NCI-H2196 (cell line): ENCODE data around the gene GTF2A1.

Source experiments
- DNase-seq: peaks from one replicate; lab custom pipeline; 2025; ENCODE audit not compliant: unreplicated experiment; lab: John Stamatoyannopoulos, UW

The GTF2A1 gene

DNA sequence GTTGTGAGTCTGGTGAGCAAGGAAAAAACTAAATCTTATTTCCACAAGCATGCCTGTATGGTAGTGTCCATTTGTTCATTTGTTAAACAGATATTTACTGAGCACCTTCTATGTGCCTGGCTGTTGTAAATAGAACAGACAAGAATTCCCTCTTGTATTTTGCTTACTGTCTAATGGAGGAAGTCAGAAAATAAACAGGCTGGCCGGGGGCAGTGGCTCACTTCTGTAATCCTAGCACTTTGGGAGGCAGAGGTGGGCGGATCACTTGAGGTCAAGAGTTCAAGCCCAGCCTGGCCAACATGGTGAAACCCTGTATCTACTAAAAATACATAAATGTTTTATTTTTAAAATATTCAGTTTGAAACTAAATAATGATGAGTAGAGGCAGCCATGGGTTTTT is 79.3 kb downstream of the GTF2A1 start:
- no peak for DNase-seq

- DNase-seq: no peak
Observed at GRCh38 chr14:81138429-81138828, 82.3 kb downstream of the GTF2A1 start.

GRCh38 chr14:81137316-81137715 is 83.4 kb downstream of the GTF2A1 start:
- no peak for DNase-seq

DNA sequence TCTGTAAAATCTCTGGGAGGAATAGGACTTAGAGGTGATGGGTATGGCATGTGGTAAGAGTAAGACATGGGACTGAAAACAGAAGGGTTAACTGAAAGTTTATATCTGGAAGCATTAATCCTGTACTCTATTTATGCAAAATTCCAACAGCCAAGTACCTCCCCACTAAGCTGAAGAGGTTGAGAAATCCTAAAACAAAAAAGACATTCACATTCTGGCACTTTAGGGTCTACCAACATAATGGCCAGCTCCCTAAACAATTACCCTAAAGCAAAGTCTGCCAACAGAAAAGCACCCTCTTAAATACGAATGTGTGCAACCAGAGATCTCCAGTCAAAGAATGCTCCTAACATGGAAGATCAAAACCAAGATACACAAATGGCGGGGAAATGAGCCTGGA is 87.4 kb downstream of the GTF2A1 start:
- no peak for DNase-seq

GRCh38 chr14:81132468-81132867 is 88.3 kb downstream of the GTF2A1 start:
- no peak for DNase-seq

DNA sequence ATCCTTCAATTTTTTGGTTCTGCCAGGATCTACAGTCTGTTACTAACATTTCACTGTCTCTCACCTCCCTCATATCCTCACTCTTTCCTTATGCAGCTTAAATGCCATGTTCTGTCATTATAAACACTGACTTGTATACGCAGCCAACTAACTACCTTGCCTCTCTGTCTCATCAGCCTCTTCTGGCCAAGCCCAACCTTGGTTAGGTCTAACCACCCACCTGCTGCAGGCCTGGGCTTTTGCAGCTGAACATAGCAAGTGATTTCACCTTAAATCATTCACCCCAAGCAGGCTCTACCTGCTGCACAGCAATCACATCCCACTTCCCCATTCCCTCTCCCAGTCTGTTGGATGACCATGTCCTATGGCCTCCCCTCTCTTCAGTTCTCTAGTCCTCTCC is 91.5 kb downstream of the GTF2A1 start:
- no peak for DNase-seq

GRCh38 chr14:81127785-81128184 is 93.0 kb downstream of the GTF2A1 start:
- no peak for DNase-seq

- no peak for DNase-seq
Observed at GRCh38 chr14:81125536-81125935, 95.2 kb downstream of the GTF2A1 start.
